GM21576 (cell line): ENCODE data around the gene PRKACG.
A peak's percentile ranks its signal among the peaks of the same experiment; 100 is the strongest.

Experiments used
- ATAC-seq: cut with Tn5 transposase; IDR thresholded peaks from one replicate; pipeline ENCODE4 v1.9.1; 2021; ENCODE audit warnings: mild to moderate bottlenecking, moderate library complexity; ENCODE audit not compliant: unreplicated experiment

Gene PRKACG

DNA sequence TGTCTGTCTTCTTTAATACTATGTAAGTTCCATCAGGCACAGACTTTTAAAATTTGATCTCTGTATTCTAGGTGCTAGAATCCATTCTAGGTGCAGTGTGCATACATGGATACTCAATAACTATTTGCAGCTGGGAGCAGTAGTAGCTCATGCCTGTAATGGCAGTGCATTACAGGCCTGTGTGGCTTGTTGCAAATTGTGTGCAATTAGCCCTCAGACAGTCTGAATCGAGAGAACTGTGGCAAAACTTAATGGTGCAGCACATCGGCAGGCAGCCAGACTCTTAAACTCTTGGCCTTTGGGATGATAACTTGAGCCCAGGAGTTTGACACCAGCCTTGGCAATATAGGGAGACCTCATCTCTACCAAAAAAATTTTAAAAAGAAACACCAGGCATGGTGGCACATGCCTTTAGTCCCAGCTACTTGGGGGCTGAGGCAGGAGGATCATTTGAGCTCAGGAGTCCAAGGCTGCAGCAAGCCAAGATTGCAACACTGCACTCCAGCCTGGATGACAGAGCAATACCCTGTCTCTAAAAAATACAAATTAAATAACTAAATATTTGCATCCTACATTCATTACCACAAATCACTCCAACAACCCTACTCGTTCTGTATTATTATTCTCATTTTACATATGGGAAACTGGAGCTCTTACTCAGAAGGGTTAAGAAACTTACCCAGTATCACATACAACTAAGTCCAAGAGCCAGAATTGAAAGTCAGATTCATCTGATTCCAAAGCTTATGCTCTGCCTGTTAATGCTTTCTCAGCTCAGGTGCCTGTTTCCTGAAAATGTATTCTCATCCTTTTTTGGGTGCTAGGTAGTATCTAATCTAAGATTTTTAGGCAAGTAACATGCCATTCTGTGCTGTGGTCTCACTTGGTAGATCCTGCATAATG, 30.1 kb downstream of the PRKACG start:
- ATAC-seq = no peak

DNA sequence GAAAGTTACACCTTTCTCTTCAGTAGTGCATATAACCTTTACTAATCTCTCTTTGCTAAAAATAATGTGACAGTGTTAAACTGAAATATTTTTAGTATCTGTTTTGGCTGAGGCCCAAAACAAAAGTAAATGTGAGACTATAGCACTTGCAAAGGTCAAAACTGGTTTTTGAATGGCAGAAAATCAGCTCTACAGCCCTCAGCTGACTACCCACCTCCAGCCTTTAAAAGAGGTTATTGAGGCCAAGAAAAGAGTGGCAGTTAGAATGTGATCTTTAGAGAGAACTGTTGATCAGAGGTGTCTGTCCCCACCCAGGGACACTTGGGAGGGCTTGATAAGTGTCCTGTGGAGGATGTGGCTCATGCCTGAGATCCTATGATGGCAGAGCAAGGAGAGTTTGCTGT, 30.9 kb downstream of the PRKACG start:
- ATAC-seq = peak; percentile 36

DNA sequence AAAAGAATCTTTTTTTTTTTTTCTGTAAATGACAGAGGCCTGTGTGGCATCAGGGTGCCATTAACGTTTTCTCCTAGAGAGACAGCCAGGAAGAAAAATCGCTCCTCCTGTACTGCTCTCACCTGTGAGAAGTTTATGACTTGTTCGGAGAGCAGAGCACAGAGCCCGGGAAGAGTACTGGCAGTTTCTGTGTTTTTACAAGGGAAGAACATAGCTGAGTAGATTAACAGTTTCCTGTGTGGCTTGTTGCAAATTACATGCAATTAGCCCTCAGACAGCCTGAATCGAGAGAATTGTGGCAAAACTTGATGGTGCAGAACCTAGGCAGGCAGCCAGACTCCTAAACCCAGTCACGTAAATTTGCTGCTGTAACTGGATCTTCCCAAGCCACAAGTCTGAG, 32.1 kb downstream of the PRKACG start:
- ATAC-seq = peak; percentile 52

GRCh38 chr9:68980341-68980914, 33.5 kb downstream of the PRKACG start:
- no peak for ATAC-seq

GRCh38 chr9:68979538-68980314, 34.2 kb downstream of the PRKACG start:
- no peak for ATAC-seq

DNA sequence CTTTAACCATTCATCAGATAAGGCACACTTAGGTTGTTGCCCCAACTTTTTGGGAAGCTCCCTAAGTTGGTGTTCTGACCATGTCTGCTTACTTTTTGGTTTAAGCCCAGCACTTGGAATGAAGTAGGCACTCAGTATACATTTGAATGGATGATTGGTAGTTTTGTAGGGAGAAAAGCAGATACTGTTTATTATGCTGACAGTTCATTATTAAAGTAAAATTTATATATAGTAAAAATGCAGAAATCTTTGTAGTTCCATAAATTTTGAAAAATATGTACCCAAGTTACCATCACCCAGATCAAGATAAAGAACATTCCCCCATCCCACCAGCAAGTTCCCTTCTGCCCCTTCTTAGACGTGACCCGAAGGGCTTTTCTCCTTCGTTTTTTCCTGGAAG, 35.4 kb downstream of the PRKACG start:
- no peak for ATAC-seq

DNA sequence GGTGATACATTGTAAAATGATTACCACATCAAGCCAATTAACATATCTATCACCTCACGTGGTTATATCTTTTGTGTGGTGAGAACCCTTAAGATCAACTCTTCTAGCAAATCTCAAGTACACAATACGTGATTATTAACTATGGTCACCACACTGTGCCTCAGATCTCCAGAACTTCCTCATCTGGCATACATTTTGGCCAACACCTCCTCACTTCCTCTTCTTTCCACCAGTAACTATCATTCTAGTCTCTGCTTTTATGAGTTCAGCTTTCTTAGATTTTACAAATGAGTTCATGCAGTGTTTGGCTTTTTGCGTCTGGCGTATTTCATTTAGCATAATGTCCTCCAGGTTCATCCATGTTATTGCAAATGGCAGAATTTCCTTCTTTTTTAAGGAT, 35.8 kb downstream of the PRKACG start:
- ATAC-seq = no peak

GRCh38 chr9:68975365-68976043, 38.4 kb downstream of the PRKACG start:
- no peak for ATAC-seq

DNA sequence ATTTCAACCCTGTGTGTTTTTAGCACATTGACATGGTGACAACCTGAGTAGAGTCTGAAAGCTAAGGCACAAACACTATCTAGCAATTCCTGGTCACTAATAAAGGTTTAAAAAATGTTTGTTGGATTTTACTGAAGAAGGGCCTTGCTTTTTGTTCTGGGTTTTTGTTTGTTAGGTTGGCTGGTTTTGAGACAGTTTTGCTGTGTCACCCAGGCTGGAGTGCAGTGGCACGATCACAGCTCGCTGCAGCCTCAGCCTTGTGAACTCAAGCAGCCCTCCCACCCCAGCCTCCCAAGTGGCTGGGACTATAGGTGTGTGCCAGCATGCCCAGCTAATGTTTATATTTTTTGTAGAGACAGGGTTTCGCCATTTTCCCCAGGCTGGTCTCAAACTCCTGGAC, 39.0 kb downstream of the PRKACG start:
- no peak for ATAC-seq

DNA sequence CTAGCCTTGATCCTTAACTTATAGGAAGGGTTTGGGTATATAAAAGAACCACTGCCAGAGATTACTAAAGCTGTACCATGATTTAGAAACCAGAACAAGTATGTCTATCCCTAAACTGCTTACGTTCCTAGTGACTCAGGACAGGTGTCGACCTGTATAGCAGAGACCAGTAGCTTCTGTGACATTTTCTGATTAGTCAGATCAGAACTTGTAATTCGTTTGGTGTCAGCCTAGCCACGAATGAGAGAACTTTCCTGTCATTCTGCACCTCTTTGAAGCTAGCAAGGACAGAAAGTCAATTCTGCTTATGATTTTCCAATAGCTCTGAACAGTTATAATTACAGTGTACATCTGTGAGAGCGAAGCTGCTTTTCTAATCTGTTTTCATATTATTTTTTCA, 39.5 kb downstream of the PRKACG start:
- peak; percentile 90 for ATAC-seq

DNA sequence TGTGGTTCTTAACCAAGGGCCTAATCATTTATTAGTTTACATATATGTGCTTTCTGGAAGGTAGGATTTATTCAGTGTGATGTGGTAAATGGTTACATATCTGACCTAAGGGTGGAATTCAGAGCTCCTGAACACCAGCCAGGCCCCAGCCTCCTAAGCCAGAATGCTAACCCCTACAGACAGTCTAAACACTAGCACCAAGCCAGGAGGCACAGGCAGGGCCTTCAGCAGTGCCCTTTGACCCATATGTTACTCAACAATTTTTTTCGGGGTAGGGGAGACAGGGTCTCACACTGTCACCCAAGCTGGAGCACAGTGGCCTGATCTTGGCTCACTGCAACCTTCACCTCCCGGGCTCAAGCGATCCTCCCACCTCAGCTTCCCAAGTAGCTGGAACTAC, 40.3 kb downstream of the PRKACG start:
- ATAC-seq = no peak

DNA sequence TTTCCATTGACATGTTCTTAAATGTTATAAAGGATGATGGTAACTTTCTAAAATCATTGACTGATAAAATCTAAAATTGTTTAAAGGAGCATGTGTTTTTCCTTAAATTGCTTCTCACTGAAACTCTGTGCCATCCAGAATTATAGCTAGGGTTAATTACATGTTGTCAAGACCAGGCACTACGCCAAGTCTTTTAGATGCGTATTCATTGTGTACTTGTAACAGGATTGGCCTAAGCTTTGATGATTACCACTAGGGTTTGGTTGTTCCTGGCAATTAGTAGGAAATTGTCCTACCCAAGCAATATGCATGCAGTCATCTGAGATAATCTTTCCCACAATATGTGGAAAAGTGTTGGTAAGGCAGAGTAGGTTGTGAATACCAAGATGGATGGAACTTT, 43.8 kb downstream of the PRKACG start:
- no peak for ATAC-seq

GRCh38 chr9:68969538-68969937, 44.4 kb downstream of the PRKACG start:
- ATAC-seq = no peak

DNA sequence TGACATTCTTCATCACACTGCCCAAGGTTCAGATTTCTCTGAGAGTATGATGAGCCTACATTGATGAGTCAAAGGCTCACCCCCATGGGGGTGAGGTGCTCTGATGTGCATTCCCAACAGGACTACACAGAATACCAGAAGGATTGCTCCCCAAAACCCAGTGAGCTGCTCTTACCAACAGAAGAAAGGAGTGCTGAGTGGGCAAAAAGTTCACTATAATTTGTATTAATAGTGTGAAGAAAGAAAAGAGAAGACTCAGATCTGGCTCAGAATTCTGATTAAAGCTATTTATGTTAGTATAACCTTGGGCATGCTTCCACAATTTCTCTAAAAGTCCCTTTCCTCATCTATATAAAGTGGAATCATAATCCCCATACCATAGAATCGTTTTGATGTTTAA, 46.1 kb downstream of the PRKACG start:
- no peak for ATAC-seq

GRCh38 chr9:68966496-68966944, 47.4 kb downstream of the PRKACG start:
- ATAC-seq = peak; percentile 77

- no peak for ATAC-seq
Measured at GRCh38 chr9:68964765-68965164, 49.1 kb downstream of the PRKACG start.

DNA sequence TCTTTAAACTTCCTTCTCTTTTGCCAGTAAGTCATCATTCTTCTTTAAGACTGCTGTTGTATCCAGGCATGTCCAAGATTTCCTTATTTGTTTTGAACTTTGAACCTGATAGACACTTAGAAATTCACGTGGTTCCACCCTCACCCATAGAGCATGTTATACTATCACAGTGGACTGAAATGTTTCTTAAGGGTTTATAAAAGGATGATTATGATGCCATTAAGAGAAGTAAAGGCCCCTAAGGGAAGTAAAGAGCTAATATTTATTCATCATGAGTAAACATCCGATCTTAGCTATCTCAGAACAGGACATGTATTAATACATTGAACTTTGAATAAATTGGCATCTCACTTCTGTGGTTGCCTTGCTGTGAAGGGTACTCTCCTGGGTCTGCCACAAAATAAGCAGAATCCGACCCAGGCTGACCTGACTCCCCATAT, 49.8 kb downstream of the PRKACG start:
- ATAC-seq = no peak

GRCh38 chr9:68963416-68963815, 50.5 kb downstream of the PRKACG start:
- ATAC-seq = no peak
